ENCODE measurements around the gene UTY.

- no peak for TF ChIP-seq CTCF (conservative IDR thresholded peaks at IDR 0.05; ENCODE audit: low read depth, low read length)
- TF ChIP-seq EZH2phosphoT487 (IDR thresholded peaks at IDR 0.05; ENCODE audit: borderline replicate concordance, low read length), result no peak
- TF ChIP-seq EZH2 (IDR thresholded peaks at IDR 0.05; ENCODE audit: low read length, unreplicated experiment), result no peak
Measured at GRCh38 chrY:13368513-13368845, 111.4 kb downstream of the UTY start.

Measured in PC-3 (cell line).